Measurements from ENCODE around the gene PRKG1. TPM values are rescaled to one million over a fixed set of nuclear protein-coding genes. Genes with fewer than 3 reads are reported as not detected.

PRKG1 gene
- total and polyA plus RNA-seq, 12 donors = 3.8 to 48.1 (median 29.9) TPM

DNA sequence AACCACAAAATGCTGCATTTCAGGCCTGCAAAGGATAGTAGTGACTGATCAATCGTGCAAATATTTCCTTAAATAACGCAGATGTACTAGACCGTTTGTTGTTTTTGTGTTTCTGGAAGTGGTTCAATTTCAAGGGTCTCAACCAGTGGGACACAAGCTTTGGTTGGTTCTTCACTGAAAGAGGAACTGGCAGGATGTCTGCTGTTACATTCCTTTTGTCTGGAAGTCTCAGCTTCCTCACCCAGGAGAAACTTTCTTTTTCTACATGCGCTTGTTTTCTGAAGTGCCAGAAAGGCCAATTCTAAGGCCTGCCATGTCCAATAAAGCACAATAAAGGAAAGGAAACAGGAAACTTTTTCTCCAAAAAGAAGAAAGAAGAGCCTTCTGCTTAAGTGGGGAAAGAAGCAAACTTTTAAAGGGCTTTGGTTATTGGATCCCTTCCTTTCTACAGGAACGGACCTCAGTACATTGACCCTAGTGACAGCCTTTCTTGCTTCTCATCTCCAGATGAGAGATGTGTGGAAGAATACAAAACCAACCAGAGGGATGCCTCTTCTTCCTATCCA, 1243.9 kb downstream of the PRKG1 start:
- no peak overlapping the region for H3K27ac ChIP-seq
- H3K4me3 ChIP-seq = no peak overlapping the region
- ATAC-seq (no peak), DNase-seq (no peak)
- peaks cover 0 to 16% (median 14%) of the 10 kb centered on the region in 9 donors for H3K4me1 ChIP-seq
- no peaks in the 10 kb centered on the region for H3K36me3 ChIP-seq
- H3K27me3 ChIP-seq = peaks cover 0 to 25% (median 12%) of the 10 kb centered on the region in 7 donors
- intact Hi-C loops (cut with DNase I) = loop anchor here in 1 of 10 donors (5.0 kb wide), 1 partner anchor 159 kb away; no protein-coding TSS in a partner anchor
- no peaks in the 10 kb centered on the region for H3K9me3 ChIP-seq
- 66 to 70% methylated on average over 5 of the region's 5 CpGs for WGBS, 2 donors
- TF ChIP-seq, protein P1, sequence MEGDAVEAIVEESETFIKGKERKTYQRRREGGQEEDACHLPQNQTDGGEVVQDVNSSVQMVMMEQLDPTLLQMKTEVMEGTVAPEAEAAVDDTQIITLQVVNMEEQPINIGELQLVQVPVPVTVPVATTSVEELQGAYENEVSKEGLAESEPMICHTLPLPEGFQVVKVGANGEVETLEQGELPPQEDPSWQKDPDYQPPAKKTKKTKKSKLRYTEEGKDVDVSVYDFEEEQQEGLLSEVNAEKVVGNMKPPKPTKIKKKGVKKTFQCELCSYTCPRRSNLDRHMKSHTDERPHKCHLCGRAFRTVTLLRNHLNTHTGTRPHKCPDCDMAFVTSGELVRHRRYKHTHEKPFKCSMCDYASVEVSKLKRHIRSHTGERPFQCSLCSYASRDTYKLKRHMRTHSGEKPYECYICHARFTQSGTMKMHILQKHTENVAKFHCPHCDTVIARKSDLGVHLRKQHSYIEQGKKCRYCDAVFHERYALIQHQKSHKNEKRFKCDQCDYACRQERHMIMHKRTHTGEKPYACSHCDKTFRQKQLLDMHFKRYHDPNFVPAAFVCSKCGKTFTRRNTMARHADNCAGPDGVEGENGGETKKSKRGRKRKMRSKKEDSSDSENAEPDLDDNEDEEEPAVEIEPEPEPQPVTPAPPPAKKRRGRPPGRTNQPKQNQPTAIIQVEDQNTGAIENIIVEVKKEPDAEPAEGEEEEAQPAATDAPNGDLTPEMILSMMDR (IDR thresholded peaks at IDR 0.05) = no peak

DNA sequence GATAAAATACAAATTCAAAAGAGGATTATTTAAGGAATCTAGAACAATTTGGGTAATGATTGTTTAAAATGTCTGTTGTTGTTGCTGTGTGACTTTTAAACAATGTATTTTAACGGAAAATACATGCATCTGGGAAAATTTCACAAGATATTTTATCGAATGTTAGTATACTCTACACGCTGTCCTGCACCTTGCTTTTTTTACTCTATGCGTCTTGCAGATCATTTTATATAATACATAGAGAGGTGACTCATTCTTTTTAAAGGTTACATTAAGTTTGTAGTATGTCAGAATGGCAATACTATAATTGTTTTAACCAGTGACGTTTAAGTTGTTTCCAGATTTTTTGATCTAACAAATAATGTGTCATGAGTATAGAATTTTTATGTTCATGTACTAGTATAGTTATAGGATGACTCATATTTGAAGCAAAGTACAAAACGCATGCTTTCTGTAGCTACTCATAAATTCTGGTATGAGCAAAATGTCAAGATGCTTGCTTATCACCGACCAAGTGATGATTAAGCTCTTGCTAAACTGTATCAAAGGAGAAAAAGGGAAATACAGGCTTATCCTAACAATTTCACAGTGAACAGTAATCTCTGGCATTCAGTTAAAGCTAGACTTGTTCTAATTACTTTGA, 1244.7 kb downstream of the PRKG1 start:
- H3K4me1 ChIP-seq = peaks cover 0 to 9% (median 7%) of the 10 kb centered on the region in 9 donors
- DNase-seq (no peak), ATAC-seq (no peak)
- intact Hi-C loops (cut with DNase I) = loop anchor here in 1 of 10 donors (5.0 kb wide), 1 partner anchor 158 kb away; no protein-coding TSS in a partner anchor
- no peaks in the 10 kb centered on the region for H3K36me3 ChIP-seq
- WGBS, 2 donors = 76 to 78% methylated on average over 7 of the region's 7 CpGs
- no peak overlapping the region for H3K4me3 ChIP-seq
- TF ChIP-seq, protein P1 (IDR thresholded peaks at IDR 0.05) = no peak
- no peaks in the 10 kb centered on the region for H3K9me3 ChIP-seq
- no peak overlapping the region for H3K27ac ChIP-seq
- H3K27me3 ChIP-seq = peaks cover 0 to 18% (median 6%) of the 10 kb centered on the region in 7 donors

DNA sequence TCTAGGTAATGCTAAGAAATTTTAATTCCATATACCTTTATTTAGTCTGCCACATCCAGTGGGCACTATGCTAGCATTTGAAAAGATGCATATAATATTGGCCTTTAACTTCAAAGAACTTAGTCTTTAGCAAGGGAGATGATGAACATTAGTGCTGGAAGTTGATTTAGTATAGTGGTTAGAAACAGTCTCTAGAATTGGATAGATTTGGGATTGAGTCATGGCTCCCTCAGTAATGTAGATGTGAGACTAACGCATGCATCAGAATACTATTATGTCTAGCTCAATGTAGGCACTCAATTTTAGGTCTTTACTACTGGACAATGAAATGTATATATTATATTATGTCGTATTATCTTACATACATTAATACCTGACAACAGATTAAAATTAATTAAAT, 1245.6 kb downstream of the PRKG1 start:
- 92 to 98% methylated on average over 2 of the region's 2 CpGs for WGBS, 2 donors
- Histone ChIP-seq H3K36me3 (no peaks in the 10 kb centered on the region), H3K4me3 (no peak overlapping the region), H3K9me3 (no peaks in the 10 kb centered on the region), H3K27ac (no peak overlapping the region), H3K4me1 (no peaks in the 10 kb centered on the region), H3K27me3 (peaks cover 0 to 8% (median 0%) of the 10 kb centered on the region in 7 donors)
- TF ChIP-seq, protein P1 (IDR thresholded peaks at IDR 0.05) = no peak
- ATAC-seq (no peak), DNase-seq (no peak)
- intact Hi-C loops (cut with DNase I) = loop anchor here in 1 of 10 donors (5.0 kb wide), 1 partner anchor 157 kb away; no protein-coding TSS in a partner anchor

DNA sequence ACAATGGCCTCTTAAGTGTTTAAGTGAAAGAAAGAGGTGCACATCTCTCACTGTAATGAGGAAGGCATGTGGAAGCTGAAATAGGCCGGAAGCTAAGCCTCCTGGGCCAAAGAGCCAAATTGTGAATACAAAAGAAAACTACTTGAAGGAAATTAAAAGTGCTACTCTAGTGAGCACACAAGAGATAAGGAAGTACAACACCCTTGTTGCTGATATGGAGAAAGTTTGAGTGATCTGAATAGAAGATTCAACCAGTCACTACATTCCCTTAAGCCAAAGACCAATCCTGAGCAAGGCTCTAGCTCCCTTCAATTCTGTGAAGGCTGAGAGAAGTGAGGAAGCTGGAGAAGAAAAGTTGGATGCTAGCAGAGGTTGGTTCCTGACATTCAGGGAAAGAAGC, 1248.0 kb downstream of the PRKG1 start:
- 79% methylated on average over 1 of the region's 1 CpG for WGBS, 2 donors

More for the DNA sequence above, 1248.0 kb downstream of the PRKG1 start:
- intact Hi-C loops (cut with DNase I) = no loop called here
- Histone ChIP-seq H3K36me3 (no peaks in the 10 kb centered on the region), H3K27me3 (peaks cover 0 to 3% (median 0%) of the 10 kb centered on the region in 7 donors), H3K4me1 (no peaks in the 10 kb centered on the region), H3K27ac (no peak overlapping the region), H3K9me3 (no peaks in the 10 kb centered on the region), H3K4me3 (no peak overlapping the region)
- ATAC-seq (no peak), DNase-seq (no peak)
- TF ChIP-seq, protein P1 (IDR thresholded peaks at IDR 0.05) = no peak
